Jurkat, Clone E6-1 (cell line): Measurements from ENCODE around the gene SPEM1.
"Not testable (repeated sequence)": the region's sequence is repeated elsewhere in the genome, so short reads cannot be mapped to it uniquely, and the experiment has no call there.

ENCODE experiments used
- DNase-seq: peaks from one replicate; pipeline ENCODE4 v3.0.0-alpha.2; 2011; ENCODE audit warnings: low read depth, low spot score
- H3K4me3 ChIP-seq: 2 replicates; pipeline ENCODE4 v1.5.1; 2011; ENCODE audit warnings: mild to moderate bottlenecking, low read length, control low read depth, moderate library complexity

SPEM1 gene

GRCh38 chr17:7462474-7463371 lies 42.6 kb downstream of the SPEM1 start:
- DNase-seq = no peak
- H3K4me3 ChIP-seq = no peak overlapping the region

- no peak for DNase-seq
- H3K4me3 ChIP-seq = no peak overlapping the region
These were observed 43.3 kb downstream of the SPEM1 start for GRCh38 chr17:7463372-7463846.

GRCh38 chr17:7464081-7464480 lies 44.0 kb downstream of the SPEM1 start:
- DNase-seq = no peak
- H3K4me3 ChIP-seq = no peak overlapping the region

GRCh38 chr17:7465597-7466275 lies 45.6 kb downstream of the SPEM1 start:
- no peak overlapping the region for H3K4me3 ChIP-seq

GRCh38 chr17:7466318-7466638 lies 46.2 kb downstream of the SPEM1 start:
- DNase-seq = no peak
- H3K4me3 ChIP-seq = no peak overlapping the region

More at GRCh38 chr17:7465597-7466275, 45.6 kb downstream of the SPEM1 start:
- DNase-seq = no peak

- no peak for DNase-seq
- no peak overlapping the region for H3K4me3 ChIP-seq
These were observed 46.7 kb downstream of the SPEM1 start for GRCh38 chr17:7466639-7467341.

- no peak overlapping the region for H3K4me3 ChIP-seq
- DNase-seq = no peak
These were observed 47.4 kb downstream of the SPEM1 start for GRCh38 chr17:7467498-7467897.

GRCh38 chr17:7468290-7468689 lies 48.2 kb downstream of the SPEM1 start:
- DNase-seq = no peak
- H3K4me3 ChIP-seq = no peak overlapping the region

GRCh38 chr17:7468804-7469389 lies 48.8 kb downstream of the SPEM1 start:
- no peak overlapping the region for H3K4me3 ChIP-seq
- DNase-seq = no peak

- DNase-seq, H3K4me3 ChIP-seq: not testable (repeated sequence)
These were observed 49.7 kb downstream of the SPEM1 start for GRCh38 chr17:7469843-7470242.

GRCh38 chr17:7470457-7470973 lies 50.4 kb downstream of the SPEM1 start:
- H3K4me3 ChIP-seq = not testable (repeated sequence)

More at GRCh38 chr17:7470457-7470973, 50.4 kb downstream of the SPEM1 start:
- not testable (repeated sequence) for DNase-seq
